Measurements from ENCODE around the gene HYI.

Gene HYI

DNA sequence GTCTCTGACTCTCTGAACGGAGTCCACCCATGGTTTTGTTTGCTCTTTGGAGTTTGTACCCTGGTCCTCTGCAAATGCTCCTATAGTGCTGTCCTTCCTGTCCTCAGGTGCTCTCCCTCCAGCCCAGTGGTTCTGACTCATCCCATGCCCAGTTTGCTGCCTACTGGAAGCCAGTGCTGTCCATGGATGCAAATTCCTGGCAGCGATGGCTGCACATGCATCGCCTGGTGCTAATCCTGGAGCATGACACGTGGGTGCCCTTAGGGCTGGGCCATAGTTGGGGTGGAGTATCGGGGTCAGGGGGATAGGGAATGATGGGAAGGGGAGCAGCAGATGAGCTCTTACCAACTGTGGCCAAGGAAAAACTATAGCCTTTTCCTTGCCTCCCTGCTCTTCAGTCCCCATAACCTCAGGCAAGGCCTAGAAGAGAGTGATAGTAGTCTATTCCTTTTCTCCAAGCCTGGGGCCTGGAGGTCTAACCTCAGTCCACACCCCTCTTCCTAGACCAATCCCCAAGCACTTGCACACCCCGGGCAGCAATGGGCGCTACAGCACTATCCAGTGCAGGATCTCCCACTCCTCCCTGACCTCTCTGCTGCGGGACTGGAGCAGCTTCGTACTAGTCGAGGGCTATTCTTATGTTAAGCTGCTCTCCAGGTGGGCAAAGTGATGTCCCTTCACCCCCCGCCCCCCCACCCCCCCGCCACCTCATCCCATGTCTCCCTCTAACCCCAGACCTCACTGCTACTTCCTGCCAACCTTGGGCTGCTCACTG, 31.6 kb downstream of the HYI start:
- H3K4me3 ChIP-seq (ENCODE audit: low read depth, low read length), result no peak overlapping the region
- TF ChIP-seq, protein P1, sequence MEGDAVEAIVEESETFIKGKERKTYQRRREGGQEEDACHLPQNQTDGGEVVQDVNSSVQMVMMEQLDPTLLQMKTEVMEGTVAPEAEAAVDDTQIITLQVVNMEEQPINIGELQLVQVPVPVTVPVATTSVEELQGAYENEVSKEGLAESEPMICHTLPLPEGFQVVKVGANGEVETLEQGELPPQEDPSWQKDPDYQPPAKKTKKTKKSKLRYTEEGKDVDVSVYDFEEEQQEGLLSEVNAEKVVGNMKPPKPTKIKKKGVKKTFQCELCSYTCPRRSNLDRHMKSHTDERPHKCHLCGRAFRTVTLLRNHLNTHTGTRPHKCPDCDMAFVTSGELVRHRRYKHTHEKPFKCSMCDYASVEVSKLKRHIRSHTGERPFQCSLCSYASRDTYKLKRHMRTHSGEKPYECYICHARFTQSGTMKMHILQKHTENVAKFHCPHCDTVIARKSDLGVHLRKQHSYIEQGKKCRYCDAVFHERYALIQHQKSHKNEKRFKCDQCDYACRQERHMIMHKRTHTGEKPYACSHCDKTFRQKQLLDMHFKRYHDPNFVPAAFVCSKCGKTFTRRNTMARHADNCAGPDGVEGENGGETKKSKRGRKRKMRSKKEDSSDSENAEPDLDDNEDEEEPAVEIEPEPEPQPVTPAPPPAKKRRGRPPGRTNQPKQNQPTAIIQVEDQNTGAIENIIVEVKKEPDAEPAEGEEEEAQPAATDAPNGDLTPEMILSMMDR (conservative IDR thresholded peaks at IDR 0.05; ENCODE audit: low read depth, low read length), result no peak
- no peak for DNase-seq (ENCODE audit: low read depth)

GRCh38 chr1:43421396-43421795, 32.3 kb downstream of the HYI start:
- TF ChIP-seq, protein P1 (conservative IDR thresholded peaks at IDR 0.05; ENCODE audit: low read depth, low read length), result no peak
- no peak for DNase-seq (ENCODE audit: low read depth)
- H3K4me3 ChIP-seq (ENCODE audit: low read depth, low read length), result no peak overlapping the region

DNA sequence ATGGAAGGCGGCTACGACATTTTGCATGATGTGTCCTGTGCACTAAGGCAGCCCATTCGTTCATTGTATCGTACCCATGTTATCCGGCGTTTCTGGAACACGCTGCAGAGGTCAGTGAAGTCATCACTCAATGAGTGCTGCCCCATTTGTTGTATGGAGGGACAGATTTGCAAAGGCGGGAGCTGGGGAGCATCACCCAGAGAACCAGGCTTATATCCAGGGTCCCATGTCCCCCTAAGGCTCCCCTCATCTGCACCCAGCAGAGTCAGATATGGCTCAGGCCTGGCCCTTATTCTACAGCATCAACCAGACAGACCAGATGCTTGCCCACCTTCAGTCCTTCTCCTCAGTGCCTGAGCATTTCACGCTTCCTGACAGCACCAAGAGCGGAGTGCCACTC, 32.9 kb downstream of the HYI start:
- TF ChIP-seq, protein P1 (conservative IDR thresholded peaks at IDR 0.05; ENCODE audit: low read depth, low read length), result no peak
- H3K4me3 ChIP-seq (ENCODE audit: low read depth, low read length), result no peak overlapping the region

DNA sequence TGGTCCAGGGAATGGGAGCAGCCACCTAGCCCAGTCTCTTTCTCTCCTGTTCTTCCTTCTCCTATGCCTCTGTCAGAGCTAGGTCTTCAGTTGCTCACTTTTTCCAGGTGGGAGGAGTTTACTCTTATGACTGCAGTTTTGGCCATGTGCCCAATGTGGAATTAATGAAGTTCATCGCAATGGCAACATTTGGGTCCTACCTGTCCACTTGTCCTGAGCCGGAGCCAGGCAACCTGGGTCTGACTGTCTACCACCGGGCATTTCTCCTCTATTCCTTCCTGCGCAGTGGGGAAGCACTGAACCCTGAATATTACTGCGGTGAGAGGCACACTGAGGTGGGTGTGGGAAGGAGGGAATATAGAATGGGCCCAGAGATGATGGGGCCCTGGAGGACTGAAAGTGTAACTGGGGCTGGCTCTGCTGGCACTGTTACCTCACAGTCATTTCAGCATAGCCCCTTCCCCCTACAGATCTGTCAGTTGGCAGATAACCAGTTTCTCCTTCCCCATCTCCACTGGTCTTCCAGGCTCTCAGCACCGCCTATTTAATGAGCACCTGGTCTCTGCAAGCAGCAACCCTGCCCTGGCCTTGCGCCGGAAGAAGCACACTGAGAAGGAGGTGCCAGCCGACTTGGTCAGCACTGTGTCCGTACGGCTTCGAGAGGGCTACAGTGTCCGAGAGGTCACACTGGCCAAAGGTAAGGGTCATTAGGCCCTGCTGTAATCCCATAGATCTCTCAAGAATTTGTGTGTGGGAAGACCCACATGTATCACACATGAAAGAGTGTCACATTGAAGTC, 33.9 kb downstream of the HYI start:
- no peak overlapping the region for H3K4me3 ChIP-seq (ENCODE audit: low read depth, low read length)
- TF ChIP-seq, protein P1 (conservative IDR thresholded peaks at IDR 0.05; ENCODE audit: low read depth, low read length), result no peak
- no peak for DNase-seq (ENCODE audit: low read depth)

More for the DNA sequence above, 32.9 kb downstream of the HYI start:
- no peak for DNase-seq (ENCODE audit: low read depth)

DNA sequence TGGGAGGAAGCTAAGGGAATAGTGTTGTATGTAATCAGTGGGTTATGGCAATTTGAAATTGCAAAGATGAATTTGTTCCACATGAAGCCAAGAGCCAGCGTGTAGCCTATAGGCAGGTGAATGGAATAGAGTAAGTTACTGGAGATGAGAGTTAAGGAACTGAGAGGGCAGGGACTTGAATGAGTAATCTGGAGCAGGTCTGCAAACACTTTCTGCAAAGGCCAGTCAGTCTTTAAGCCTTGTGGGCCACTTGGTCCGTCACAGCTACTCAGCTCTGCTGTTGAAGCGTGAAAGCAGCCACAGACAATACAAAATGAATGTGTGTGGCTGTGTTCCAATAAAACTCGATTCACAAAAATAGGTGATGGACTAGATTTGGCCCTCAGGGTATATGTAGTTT, 34.9 kb downstream of the HYI start:
- DNase-seq (ENCODE audit: low read depth), result no peak
- H3K4me3 ChIP-seq (ENCODE audit: low read depth, low read length), result no peak overlapping the region
- TF ChIP-seq, protein P1 (conservative IDR thresholded peaks at IDR 0.05; ENCODE audit: low read depth, low read length), result no peak

DNA sequence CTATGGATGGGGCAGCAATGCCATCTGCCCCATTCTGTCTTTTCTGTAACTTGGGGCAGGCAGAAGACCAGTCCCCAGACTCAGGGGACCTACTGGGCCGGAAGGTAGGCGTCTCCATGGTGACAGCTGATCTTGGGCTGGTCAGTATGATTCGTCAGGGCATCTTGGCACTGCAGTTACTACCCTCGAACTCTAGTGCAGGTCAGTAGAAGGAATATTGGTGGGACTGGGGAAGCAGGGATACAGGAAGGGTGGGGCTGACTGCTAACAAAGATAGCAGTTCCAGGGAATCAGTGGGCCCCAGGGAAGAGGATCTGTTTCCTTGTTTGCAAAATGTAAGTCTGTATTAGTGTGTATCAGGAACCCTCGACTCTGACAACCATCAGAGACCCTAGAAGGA, 37.8 kb downstream of the HYI start:
- TF ChIP-seq, protein P1 (conservative IDR thresholded peaks at IDR 0.05; ENCODE audit: low read depth, low read length), result no peak
- no peak for DNase-seq (ENCODE audit: low read depth)
- no peak overlapping the region for H3K4me3 ChIP-seq (ENCODE audit: low read depth, low read length)

All from choroid plexus epithelial cell (primary cell).